ENCODE results near the gene FKRP. TPM values are rescaled to one million over a fixed set of nuclear protein-coding genes. Genes with fewer than 3 reads are reported as not detected.
"Not testable (repeated sequence)": the region's sequence is repeated elsewhere in the genome, so short reads cannot be mapped to it uniquely, and the experiment has no call there.

FKRP gene
- total RNA-seq, 1 experiment from 2014 or later: 35.0 TPM

DNA sequence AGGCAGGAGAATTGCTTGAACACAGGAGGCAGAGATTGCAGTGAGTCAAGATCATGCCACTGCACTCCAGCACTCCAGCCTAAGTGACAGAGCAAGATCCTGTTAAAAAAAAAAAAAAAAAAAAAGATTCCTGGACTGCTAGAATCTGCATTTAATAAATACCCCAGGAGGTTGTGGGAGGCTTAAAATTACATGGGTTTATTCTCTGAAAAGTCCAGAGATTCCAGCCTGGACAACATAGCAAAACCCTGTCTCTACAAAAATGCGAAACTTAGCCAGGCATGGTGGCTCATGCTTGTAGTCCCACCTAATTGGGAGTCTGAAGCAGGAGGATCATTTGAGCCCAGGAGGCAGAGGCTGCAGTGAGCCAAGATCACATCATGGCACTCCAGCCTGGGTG, 52.0 kb downstream of the FKRP start:
- BruUV-seq (replicated peaks): no TSS peak
- Mint-ChIP-seq H3K9me3 (ENCODE audit: low read depth, unreplicated experiment) (no peaks in the 10 kb centered on the region), H3K27me3 (ENCODE audit: unreplicated experiment) (no peaks in the 10 kb centered on the region), H3K27ac (ENCODE audit: unreplicated experiment) (no peak overlapping the region), H3K4me3 (ENCODE audit: low read depth, unreplicated experiment) (no peak overlapping the region), H3K36me3 (ENCODE audit: insufficient read depth, unreplicated experiment) (peaks cover 4% of the 10 kb centered on the region), H3K4me1 (ENCODE audit: low read depth, unreplicated experiment) (peaks cover 31% of the 10 kb centered on the region)
- intact Hi-C loops (cut with micrococcal nuclease; ENCODE audit: unreplicated experiment): no loop called here
- CTCF ChIA-PET: interaction anchor here (0.7 to 0.8 kb wide), 2 partner anchors 322 to 940 kb away, joined by 3 read pairs; no protein-coding TSS in a partner anchor
- TF ChIP-seq, protein P1, sequence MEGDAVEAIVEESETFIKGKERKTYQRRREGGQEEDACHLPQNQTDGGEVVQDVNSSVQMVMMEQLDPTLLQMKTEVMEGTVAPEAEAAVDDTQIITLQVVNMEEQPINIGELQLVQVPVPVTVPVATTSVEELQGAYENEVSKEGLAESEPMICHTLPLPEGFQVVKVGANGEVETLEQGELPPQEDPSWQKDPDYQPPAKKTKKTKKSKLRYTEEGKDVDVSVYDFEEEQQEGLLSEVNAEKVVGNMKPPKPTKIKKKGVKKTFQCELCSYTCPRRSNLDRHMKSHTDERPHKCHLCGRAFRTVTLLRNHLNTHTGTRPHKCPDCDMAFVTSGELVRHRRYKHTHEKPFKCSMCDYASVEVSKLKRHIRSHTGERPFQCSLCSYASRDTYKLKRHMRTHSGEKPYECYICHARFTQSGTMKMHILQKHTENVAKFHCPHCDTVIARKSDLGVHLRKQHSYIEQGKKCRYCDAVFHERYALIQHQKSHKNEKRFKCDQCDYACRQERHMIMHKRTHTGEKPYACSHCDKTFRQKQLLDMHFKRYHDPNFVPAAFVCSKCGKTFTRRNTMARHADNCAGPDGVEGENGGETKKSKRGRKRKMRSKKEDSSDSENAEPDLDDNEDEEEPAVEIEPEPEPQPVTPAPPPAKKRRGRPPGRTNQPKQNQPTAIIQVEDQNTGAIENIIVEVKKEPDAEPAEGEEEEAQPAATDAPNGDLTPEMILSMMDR (IDR thresholded peaks at IDR 0.05; ENCODE audit: unreplicated experiment): no peak
- DNase-seq: no peak

DNA sequence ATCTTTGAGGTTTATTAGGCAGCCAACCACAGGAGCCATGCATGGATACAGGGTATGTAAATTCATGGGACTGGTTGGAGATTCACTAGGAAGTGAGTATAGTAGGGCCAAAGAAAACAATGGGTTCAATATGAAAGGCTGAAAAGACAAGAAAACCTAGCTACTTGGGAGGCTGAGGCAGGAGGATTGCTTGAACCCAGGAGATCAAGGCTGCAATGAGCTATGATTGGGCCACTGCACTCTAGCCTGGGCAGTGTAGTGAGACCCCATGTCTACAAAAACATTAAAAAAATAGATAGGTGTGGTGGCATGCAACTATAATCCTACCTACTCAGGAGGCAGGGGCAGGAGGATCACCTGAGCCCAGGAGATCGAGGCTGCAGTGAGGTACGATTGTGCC, 52.9 kb downstream of the FKRP start:
- BruUV-seq (replicated peaks): no TSS peak
- DNase-seq: no peak
- H3K4me1 Mint-ChIP-seq (ENCODE audit: low read depth, unreplicated experiment): peaks cover 23% of the 10 kb centered on the region
- no peak overlapping the region for H3K27ac Mint-ChIP-seq (ENCODE audit: unreplicated experiment)
- H3K9me3 Mint-ChIP-seq (ENCODE audit: low read depth, unreplicated experiment): no peaks in the 10 kb centered on the region
- no peak overlapping the region for H3K4me3 Mint-ChIP-seq (ENCODE audit: low read depth, unreplicated experiment)
- CTCF ChIA-PET: no interaction called here
- TF ChIP-seq, protein P1 (IDR thresholded peaks at IDR 0.05; ENCODE audit: unreplicated experiment): no peak
- intact Hi-C loops (cut with micrococcal nuclease; ENCODE audit: unreplicated experiment): no loop called here
- H3K27me3 Mint-ChIP-seq (ENCODE audit: unreplicated experiment): no peaks in the 10 kb centered on the region
- H3K36me3 Mint-ChIP-seq (ENCODE audit: insufficient read depth, unreplicated experiment): peaks cover 4% of the 10 kb centered on the region

DNA sequence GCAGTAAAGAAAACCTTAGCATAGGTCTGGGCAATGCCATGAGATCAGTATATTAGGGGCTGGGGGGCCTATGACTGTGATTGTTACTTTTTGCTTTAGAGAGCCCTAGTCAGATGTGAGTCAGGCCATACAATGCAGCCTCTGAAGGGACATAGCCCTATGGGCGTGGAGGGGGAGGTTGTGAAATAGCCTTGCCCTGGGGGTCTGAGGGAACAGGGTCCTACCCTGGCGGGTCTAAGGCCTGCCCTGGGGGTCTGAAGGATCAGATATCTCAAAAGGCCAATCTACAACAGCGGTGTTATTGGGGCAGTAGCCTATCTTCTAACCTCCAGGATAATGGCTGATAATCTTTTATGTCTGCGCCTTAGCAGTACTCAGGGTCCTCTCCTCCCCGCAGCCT, 56.3 kb downstream of the FKRP start:
- intact Hi-C loops (cut with micrococcal nuclease; ENCODE audit: unreplicated experiment): no loop called here
- H3K4me3 Mint-ChIP-seq (ENCODE audit: low read depth, unreplicated experiment): no peak overlapping the region
- H3K27ac Mint-ChIP-seq (ENCODE audit: unreplicated experiment): no peak overlapping the region
- DNase-seq: no peak
- no peaks in the 10 kb centered on the region for H3K36me3 Mint-ChIP-seq (ENCODE audit: insufficient read depth, unreplicated experiment)
- H3K27me3 Mint-ChIP-seq (ENCODE audit: unreplicated experiment): no peaks in the 10 kb centered on the region
- H3K9me3 Mint-ChIP-seq (ENCODE audit: low read depth, unreplicated experiment): no peaks in the 10 kb centered on the region
- TF ChIP-seq, protein P1 (IDR thresholded peaks at IDR 0.05; ENCODE audit: unreplicated experiment): no peak
- CTCF ChIA-PET: no interaction called here
- no peaks in the 10 kb centered on the region for H3K4me1 Mint-ChIP-seq (ENCODE audit: low read depth, unreplicated experiment)
- BruUV-seq (replicated peaks): no TSS peak

DNA sequence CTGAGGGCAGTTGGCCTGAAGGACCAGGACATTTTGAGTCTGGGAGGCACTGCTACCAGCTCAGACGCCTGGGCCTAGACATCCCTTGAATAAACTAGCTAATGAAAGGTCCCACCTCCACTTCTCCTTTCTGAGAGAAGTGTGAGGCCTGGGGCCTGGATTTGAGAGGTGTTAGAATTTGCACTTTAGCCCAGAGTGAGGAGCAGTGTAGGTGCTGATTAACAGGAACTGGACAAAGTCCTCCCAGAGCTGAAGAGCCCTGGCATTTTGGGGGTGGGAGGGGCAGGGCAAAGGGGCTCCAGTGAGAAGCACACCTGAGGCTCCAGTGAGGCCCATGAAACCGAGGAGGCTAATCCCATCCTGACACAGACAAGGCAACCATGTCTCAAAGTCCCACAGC, 57.7 kb downstream of the FKRP start:
- BruUV-seq (replicated peaks): no TSS peak
- Mint-ChIP-seq H3K4me3 (ENCODE audit: low read depth, unreplicated experiment) (no peak overlapping the region), H3K36me3 (ENCODE audit: insufficient read depth, unreplicated experiment) (no peaks in the 10 kb centered on the region), H3K27ac (ENCODE audit: unreplicated experiment) (no peak overlapping the region), H3K4me1 (ENCODE audit: low read depth, unreplicated experiment) (no peaks in the 10 kb centered on the region), H3K27me3 (ENCODE audit: unreplicated experiment) (no peaks in the 10 kb centered on the region), H3K9me3 (ENCODE audit: low read depth, unreplicated experiment) (no peaks in the 10 kb centered on the region)
- intact Hi-C loops (cut with micrococcal nuclease; ENCODE audit: unreplicated experiment): no loop called here
- DNase-seq: no peak
- CTCF ChIA-PET: interaction anchor here (0.7 to 1.2 kb wide), 2 partner anchors 10 to 288 kb away, joined by 3 read pairs; no protein-coding TSS in a partner anchor
- TF ChIP-seq, protein P1 (IDR thresholded peaks at IDR 0.05; ENCODE audit: unreplicated experiment): no peak

DNA sequence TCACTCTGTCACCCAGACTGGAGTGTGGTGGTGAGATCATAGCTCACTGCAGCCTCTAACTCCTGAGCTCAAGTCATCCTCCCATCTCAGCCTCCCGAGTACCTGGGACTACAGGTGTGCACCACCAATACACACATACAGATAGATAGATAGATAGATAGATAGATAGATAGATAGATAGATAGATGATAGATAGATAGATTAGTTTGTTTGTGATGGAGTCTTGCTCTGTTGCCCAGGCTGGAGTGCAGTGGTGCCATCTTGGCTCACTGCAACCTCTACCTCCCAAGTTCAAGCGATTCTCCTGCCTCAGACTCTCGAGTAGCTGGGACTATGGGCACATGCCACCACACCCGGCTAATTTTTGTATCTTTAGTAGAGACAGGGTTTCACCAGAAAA, 58.6 kb downstream of the FKRP start:
- CTCF ChIA-PET: interaction anchor here (0.6 to 1.2 kb wide), 3 partner anchors 11 to 1949 kb away, joined by 3 to 13 read pairs (median 3); no protein-coding TSS in a partner anchor

More for the DNA sequence above, 58.6 kb downstream of the FKRP start:
- BruUV-seq (replicated peaks); H3K36me3 Mint-ChIP-seq (ENCODE audit: insufficient read depth, unreplicated experiment); H3K9me3 Mint-ChIP-seq (ENCODE audit: low read depth, unreplicated experiment); DNase-seq; H3K4me3 Mint-ChIP-seq (ENCODE audit: low read depth, unreplicated experiment); H3K4me1 Mint-ChIP-seq (ENCODE audit: low read depth, unreplicated experiment); H3K27ac Mint-ChIP-seq (ENCODE audit: unreplicated experiment); H3K27me3 Mint-ChIP-seq (ENCODE audit: unreplicated experiment); intact Hi-C loops (cut with micrococcal nuclease; ENCODE audit: unreplicated experiment): not testable (repeated sequence)
